ENCODE data around the gene NF1. TPM values are rescaled to one million over a fixed set of nuclear protein-coding genes. Genes with fewer than 3 reads are reported as not detected.

The NF1 gene
- total and polyA plus RNA-seq, 4 donors: 8.4 to 116 (median 25.5) TPM

GRCh38 chr17:31266042-31266441, 171.3 kb downstream of the NF1 start:
- WGBS, 2 donors: 66 to 83% methylated on average over 2 of the region's 2 CpGs
- no peak for ATAC-seq (ENCODE audit: insufficient read depth, low FRiP score)

GRCh38 chr17:31269036-31269577, 174.3 kb downstream of the NF1 start:
- Histone ChIP-seq H3K9me3 (ENCODE audit: control insufficient read depth in 4 of 4, insufficient read depth in 3 of 4, low read length in 3 of 4) (no peaks in the 10 kb centered on the region), H3K27ac (ENCODE audit: low read depth in 1 of 2, low read length in 1 of 2) (no peak overlapping the region), H3K9ac (ENCODE audit: insufficient read depth in 1 of 2, low read length in 2 of 2) (no peak overlapping the region), H3K4me1 (ENCODE audit: control insufficient read depth in 5 of 5, insufficient read depth in 5 of 5, low read length in 5 of 5) (peaks cover 0 to 9% (median 5%) of the 10 kb centered on the region in 5 donors), H3K4me3 (no peak overlapping the region), H3K27me3 (ENCODE audit: control insufficient read depth in 3 of 3, insufficient read depth in 3 of 3, low read length in 2 of 3) (no peaks in the 10 kb centered on the region), H3K36me3 (ENCODE audit: control insufficient read depth in 4 of 4, insufficient read depth in 4 of 4, low read length in 4 of 4) (peaks cover 2 to 18% (median 17%) of the 10 kb centered on the region in 4 donors)
- ATAC-seq (ENCODE audit: insufficient read depth, low FRiP score): no peak
- 86 to 94% methylated on average over 2 of the region's 2 CpGs for WGBS, 2 donors
- TF ChIP-seq CTCF (IDR thresholded peaks at IDR 0.05; ENCODE audit: control extremely low read depth, extremely low read depth): no peak
- DNase-seq: no peak

More at GRCh38 chr17:31266042-31266441, 171.3 kb downstream of the NF1 start:
- Histone ChIP-seq H3K36me3 (ENCODE audit: control insufficient read depth in 4 of 4, insufficient read depth in 4 of 4, low read length in 4 of 4) (peaks cover 2 to 22% (median 17%) of the 10 kb centered on the region in 4 donors), H3K9ac (ENCODE audit: insufficient read depth in 1 of 2, low read length in 2 of 2) (no peak overlapping the region), H3K27ac (ENCODE audit: low read depth in 1 of 2, low read length in 1 of 2) (no peak overlapping the region), H3K4me1 (ENCODE audit: control insufficient read depth in 5 of 5, insufficient read depth in 5 of 5, low read length in 5 of 5) (peaks cover 0 to 6% (median 0%) of the 10 kb centered on the region in 5 donors), H3K4me3 (no peak overlapping the region), H3K9me3 (ENCODE audit: control insufficient read depth in 4 of 4, insufficient read depth in 3 of 4, low read length in 3 of 4) (no peaks in the 10 kb centered on the region), H3K27me3 (ENCODE audit: control insufficient read depth in 3 of 3, insufficient read depth in 3 of 3, low read length in 2 of 3) (no peaks in the 10 kb centered on the region)
- no peak for DNase-seq
- peak; percentile 13 for TF ChIP-seq CTCF (IDR thresholded peaks at IDR 0.05; ENCODE audit: control extremely low read depth, extremely low read depth)

DNA sequence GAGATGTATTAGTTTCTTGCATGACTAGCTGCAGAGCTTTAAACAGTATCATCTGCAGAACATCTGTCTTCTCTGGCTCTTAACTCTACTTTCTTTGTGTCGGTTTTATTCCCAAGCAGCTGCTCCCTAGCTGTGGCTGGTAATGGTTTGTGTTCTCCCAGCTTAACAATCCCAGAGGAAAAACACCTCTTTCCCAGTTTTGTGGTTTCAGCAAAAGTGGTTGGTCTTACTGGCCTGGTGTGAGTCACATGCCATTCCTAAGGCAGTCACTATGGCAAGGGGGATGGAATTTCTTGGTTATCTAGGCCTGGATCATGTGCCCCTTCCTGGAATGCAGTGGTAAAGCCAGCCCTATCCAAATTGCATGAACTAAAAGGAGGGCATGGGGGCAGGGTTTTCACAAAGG, 174.8 kb downstream of the NF1 start:
- H3K27me3 ChIP-seq (ENCODE audit: control insufficient read depth in 3 of 3, insufficient read depth in 3 of 3, low read length in 2 of 3): no peaks in the 10 kb centered on the region
- TF ChIP-seq CTCF (IDR thresholded peaks at IDR 0.05; ENCODE audit: control extremely low read depth, extremely low read depth): no peak
- H3K36me3 ChIP-seq (ENCODE audit: control insufficient read depth in 4 of 4, insufficient read depth in 4 of 4, low read length in 4 of 4): peaks cover 2 to 18% (median 17%) of the 10 kb centered on the region in 4 donors
- DNase-seq (peak in 2 of 3 donors; percentile 4 to 18), ATAC-seq (ENCODE audit: insufficient read depth, low FRiP score) (no peak)
- H3K9me3 ChIP-seq (ENCODE audit: control insufficient read depth in 4 of 4, insufficient read depth in 3 of 4, low read length in 3 of 4): no peaks in the 10 kb centered on the region
- H3K9ac ChIP-seq (ENCODE audit: insufficient read depth in 1 of 2, low read length in 2 of 2): no peak overlapping the region
- H3K4me3 ChIP-seq: no peak overlapping the region
- H3K4me1 ChIP-seq (ENCODE audit: control insufficient read depth in 5 of 5, insufficient read depth in 5 of 5, low read length in 5 of 5): peaks cover 0 to 14% (median 7%) of the 10 kb centered on the region in 5 donors
- 68 to 93% methylated on average over 1 of the region's 1 CpG for WGBS, 2 donors
- H3K27ac ChIP-seq (ENCODE audit: low read depth in 1 of 2, low read length in 1 of 2): no peak overlapping the region

GRCh38 chr17:31272236-31272635, 177.5 kb downstream of the NF1 start:
- no peak overlapping the region for H3K27ac ChIP-seq (ENCODE audit: low read depth in 1 of 2, low read length in 1 of 2)
- no peaks in the 10 kb centered on the region for H3K9me3 ChIP-seq (ENCODE audit: control insufficient read depth in 4 of 4, insufficient read depth in 3 of 4, low read length in 3 of 4)
- no peak overlapping the region for H3K4me3 ChIP-seq
- no peaks in the 10 kb centered on the region for H3K27me3 ChIP-seq (ENCODE audit: control insufficient read depth in 3 of 3, insufficient read depth in 3 of 3, low read length in 2 of 3)
- no peak for ATAC-seq (ENCODE audit: insufficient read depth, low FRiP score)
- TF ChIP-seq CTCF (IDR thresholded peaks at IDR 0.05; ENCODE audit: control extremely low read depth, extremely low read depth): no peak
- 95 to 100% methylated on average over 1 of the region's 1 CpG for WGBS, 2 donors
- H3K9ac ChIP-seq (ENCODE audit: insufficient read depth in 1 of 2, low read length in 2 of 2): no peak overlapping the region
- H3K36me3 ChIP-seq (ENCODE audit: control insufficient read depth in 4 of 4, insufficient read depth in 4 of 4, low read length in 4 of 4): peaks cover 2 to 13% (median 9%) of the 10 kb centered on the region in 4 donors
- DNase-seq: no peak
- peaks cover 0 to 20% (median 7%) of the 10 kb centered on the region in 5 donors for H3K4me1 ChIP-seq (ENCODE audit: control insufficient read depth in 5 of 5, insufficient read depth in 5 of 5, low read length in 5 of 5)

All from lung (tissue), 12 donors.